HG02943 (cell line): ENCODE results near the gene DIS3L2.
"Not testable (repeated sequence)": the region's sequence is repeated elsewhere in the genome, so short reads cannot be mapped to it uniquely, and the experiment has no call there.

Experiments used
- ATAC-seq: cut with Tn5 transposase; IDR thresholded peaks from one replicate; pipeline ENCODE4 v1.9.1; 2021; ENCODE audit warnings: mild to moderate bottlenecking, low read depth, moderate library complexity; ENCODE audit not compliant: unreplicated experiment

DIS3L2 gene

GRCh38 chr2:231928901-231929725 is 32.4 kb upstream of the DIS3L2 start:
- no peak for ATAC-seq

DNA sequence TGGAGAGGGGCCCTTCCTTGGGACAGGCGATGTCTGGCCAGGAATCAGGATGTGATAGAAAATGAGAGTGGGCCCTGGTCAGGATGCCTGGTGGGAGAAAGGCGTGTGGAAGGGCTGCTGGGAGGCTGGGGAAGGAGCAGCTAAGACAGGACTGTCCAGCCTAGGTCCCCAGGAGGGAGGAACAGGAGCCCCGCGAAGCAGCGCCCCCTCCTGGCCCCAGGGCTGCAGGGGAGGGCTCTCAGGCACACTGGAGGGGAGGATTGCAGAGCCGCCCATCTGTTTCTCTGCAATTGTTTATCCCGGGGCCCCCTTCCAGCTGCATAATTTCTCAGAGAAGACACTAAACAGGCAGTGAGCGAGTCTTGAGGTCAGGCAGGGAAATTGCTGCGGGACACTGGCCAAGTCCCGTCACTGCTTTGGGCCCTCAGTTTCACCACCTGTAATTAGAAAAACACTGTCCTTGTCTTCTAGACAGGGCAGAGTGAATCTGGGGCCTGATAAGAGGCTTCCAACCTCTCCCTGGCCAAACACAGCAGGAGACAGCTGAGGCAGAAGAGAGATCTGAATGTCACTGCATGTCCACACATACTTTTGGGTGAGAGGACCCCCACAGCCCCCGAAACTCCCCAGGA is 31.4 kb upstream of the DIS3L2 start:
- ATAC-seq = no peak

DNA sequence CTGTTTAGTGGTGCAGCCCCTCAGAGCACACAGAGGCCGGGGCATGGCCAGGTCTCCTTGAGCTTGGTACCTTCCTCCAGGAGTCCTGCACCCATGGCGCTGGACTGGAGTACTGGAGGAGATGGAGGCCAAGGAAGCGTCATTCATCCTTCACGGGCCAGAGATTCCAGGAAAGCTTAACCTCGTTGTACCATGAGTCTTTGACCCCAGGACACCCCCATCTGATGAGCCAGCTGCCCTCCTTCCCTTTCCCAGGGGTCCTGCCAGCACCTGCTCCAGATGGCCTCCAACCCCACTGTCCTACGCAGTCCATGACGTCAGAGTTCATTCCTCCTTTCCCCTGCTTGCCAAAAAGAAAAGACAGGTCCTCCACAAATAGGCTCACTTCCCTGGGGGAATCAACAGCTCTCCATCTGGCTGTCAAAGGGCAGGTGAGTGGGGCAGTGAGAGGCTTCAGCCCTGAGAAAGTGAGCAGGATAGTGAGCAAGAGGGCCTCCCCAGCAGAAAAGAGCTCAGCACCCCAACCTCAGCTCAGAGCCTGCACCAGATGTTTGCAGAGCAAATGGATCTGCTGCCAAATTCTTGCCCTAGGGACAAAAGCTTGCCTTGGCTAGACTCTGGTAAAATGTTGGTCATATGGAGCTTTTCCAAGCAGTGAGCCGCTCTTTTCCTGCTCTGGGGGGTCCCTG is 30.8 kb upstream of the DIS3L2 start:
- ATAC-seq = no peak

DNA sequence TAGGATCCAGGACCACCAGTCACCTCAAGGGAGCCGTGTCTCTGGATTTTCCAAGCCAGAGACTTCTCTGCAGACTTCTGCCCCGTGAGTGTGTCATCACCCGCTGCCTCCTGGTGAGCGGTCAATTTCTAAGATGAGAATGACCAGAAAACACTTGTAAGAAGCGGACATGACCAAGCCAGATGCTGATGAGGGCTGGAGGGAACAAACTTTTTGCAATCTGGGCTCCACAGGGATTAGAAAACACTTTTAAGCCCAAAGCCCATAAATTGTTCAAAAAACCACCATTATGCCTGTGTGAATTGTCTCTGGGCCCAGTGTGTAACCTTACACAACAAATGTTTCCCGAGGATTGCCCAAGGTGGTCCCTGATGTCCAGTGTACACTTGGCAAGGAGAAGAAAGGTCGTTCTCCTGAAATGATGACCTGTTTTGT is 30.0 kb upstream of the DIS3L2 start:
- ATAC-seq = no peak

DNA sequence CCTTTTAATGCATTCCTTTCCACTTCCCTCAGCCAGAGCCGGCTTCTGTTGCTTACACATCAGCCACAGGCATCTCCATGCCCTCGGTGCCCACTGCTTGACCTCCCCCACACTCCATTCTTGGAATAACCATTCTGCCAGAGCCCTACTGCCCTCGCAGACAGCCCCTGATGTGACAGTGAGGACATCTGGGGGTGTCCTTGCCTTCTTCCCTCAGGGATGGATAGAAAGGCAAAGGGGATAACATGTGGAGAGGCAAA is 28.9 kb upstream of the DIS3L2 start:
- ATAC-seq = no peak

- no peak for ATAC-seq
These were observed 28.3 kb upstream of the DIS3L2 start for GRCh38 chr2:231932985-231933915.

DNA sequence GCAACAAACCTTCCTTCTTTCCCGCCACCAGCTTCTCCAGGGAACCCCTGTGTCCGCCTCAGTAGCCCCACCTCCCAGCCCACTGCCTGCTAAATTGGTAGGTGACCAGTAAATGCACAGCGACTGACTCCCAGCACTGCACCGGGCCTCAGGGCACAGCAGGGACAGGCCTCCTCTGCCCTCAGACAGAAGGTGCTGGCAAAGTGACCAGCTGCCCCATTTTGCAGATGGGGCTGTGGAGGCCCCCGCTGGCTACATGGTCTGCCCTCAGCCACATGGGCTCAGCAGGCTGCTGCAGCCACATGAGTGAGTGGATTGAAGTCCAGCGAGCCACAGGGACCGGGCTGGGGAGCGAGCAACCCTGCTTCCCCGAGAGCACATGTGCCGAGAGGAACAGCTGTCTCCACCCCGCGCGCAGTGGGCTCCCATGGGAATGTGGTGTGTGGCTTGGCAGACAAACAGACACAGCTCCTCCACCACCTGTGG is 27.6 kb upstream of the DIS3L2 start:
- ATAC-seq = no peak

DNA sequence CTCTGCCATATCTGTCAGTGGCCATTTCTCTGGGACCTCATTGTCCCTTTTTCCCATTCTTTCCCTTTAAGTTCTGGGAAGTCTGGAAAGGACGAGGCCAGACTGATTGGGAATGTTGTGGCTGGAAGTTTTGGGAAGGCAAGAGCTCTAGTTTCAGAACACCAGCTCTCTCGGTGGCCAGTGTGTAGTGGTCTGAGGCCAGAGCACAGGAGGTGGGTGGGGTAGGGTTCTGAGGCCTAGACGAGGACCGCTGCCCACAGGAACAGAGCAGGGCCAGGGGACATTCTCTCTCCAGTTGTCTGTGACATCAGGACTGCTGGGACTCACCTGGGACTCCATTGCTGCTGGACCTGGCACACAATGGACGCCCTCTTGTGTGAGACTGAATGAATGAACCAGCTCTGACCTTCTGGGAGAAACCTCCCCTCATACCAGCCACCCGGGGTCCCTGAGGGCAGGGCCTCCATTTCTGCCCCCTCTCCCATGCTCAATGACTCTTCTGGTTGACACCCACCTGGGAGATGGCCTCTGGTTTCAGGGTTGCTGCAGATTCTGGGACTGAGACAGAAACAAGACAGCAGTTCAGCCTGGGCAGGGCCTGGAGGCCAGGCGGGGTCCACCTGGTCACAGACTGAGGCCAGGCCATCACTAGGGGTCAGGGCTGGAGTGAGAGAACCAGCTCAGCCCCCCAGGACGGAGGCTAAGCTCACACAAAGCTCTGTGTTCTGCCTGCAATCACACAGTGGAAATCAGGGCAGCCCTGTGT is 26.9 kb upstream of the DIS3L2 start:
- no peak for ATAC-seq

DNA sequence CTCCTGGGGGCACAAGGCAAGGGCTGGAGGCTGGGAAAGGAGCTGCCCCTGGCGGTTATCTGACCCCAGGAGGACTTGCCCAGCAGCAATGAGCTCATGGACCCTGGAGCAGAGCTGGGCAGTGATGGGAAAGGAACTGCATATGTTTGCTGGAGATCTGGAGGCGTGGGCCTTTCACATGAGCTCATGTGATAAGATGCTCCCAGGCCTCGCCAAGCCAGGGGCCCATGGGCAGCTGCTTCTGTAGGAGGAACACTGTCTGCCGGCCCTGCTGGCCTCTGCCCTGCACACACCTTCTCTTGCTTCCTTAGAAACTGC is 26.3 kb upstream of the DIS3L2 start:
- no peak for ATAC-seq

DNA sequence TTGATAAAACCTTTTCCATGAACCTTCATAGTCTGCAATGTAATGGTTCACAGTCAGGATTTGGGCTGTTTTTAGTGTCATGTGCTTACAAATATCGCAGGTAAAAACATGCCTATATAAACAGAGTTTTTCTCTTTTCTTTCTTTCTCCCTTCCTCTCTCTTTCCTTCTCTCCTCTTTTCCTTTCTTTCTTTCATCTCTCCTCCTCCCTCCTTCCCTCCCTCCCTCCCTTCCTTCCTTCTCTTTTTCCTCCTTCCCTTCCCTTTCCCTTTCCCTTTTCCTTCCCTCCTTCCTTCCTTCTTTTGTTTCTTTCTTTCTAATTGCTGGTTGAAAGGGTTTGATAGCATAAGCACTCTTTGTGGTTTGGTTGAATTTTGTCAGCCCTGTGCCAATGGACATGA is 25.7 kb upstream of the DIS3L2 start:
- ATAC-seq = no peak

- ATAC-seq = no peak
These were observed 25.0 kb upstream of the DIS3L2 start for GRCh38 chr2:231936491-231936890.

DNA sequence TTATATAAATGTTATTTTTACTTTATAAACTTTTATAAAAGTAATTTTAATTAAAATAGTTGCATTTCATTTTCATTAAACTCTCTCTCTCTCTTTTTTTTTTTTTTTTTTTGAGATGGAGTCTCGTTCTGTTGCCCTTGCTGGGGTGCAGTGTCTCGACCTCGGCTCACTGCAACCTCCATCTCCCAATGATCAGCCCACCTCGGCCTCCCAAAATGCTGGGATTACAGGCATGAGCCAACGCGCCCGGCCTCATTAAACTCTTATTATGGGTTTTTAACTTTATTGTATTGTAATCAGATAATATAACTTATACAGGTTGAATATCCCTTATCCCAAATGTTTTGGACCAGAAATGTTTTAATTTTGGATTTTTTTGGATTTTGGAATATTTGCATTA is 24.5 kb upstream of the DIS3L2 start:
- ATAC-seq = no peak

- ATAC-seq = no peak
These were observed 22.5 kb upstream of the DIS3L2 start for GRCh38 chr2:231939022-231939421.

GRCh38 chr2:231940795-231941194 is 20.7 kb upstream of the DIS3L2 start:
- no peak for ATAC-seq

DNA sequence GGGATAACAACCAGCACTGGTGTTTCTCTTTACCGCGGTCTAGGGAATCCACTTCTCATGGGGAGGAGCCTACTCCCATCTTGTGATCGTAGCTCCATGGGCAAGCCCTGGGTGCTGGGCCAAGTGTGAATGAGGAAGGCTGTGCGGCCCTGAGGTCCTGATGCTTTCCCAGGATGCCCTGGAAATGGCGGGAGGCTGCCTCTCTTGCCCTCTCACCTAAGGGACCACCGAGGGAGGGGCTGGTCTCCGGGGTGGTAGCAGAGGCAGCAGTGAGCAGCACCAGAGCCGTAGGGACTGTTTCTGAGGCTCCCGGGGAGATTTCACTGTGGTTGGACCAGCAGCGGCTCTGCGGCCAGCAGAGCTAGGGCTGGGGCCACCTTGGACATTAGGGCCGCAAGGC is 19.8 kb upstream of the DIS3L2 start:
- ATAC-seq = no peak

GRCh38 chr2:231942180-231942579 is 19.3 kb upstream of the DIS3L2 start:
- ATAC-seq = no peak

- ATAC-seq = no peak
These were observed 15.2 kb upstream of the DIS3L2 start for GRCh38 chr2:231946241-231946814.

DNA sequence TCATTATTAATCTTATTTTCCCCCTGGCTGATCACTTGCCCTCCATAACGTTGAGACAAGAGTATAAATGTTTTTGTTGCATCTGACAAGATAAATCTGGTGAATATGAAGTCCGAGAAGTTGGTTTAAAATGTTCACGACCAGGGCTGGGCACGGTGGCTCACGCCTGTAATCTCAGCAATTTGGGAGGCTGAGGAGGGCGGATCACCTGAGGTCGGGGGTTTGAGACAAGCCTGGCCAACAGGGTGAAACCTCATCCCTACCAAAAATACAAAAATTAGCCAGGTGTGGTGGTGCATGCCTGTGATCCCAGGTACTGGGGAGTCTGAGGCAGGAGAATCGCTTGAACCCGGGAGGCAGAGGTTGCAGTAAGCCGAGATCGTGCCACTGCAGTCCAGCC is 14.4 kb upstream of the DIS3L2 start:
- ATAC-seq = not testable (repeated sequence)

- ATAC-seq = no peak
These were observed 13.8 kb upstream of the DIS3L2 start for GRCh38 chr2:231947694-231948093.
